Measurements from ENCODE around the gene ARMH2.
"Not testable (repeated sequence)": the region's sequence is repeated elsewhere in the genome, so short reads cannot be mapped to it uniquely, and the experiment has no call there.

ARMH2 gene

DNA sequence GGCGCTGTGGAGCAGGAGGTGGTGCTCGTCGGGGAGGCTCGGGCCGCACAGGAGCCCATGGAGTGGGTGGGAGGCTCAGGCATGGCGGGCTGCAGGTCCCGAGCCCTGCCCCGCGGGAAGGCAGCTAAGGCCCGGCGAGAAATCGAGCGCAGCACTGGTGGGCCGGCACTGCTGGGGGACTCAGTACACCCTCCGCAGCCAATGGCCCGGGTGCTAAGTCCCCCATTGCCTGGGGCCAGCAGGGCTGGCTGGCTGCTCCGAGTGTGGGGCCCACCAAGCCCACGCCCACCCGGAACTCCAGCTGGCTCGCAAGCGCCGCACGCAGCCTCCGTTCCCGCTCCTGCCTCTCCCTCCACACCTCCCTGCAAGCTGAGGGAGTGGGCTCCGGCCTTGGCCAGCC lies 32.7 kb downstream of the ARMH2 start:
- DNase-seq, result not testable (repeated sequence)

DNA sequence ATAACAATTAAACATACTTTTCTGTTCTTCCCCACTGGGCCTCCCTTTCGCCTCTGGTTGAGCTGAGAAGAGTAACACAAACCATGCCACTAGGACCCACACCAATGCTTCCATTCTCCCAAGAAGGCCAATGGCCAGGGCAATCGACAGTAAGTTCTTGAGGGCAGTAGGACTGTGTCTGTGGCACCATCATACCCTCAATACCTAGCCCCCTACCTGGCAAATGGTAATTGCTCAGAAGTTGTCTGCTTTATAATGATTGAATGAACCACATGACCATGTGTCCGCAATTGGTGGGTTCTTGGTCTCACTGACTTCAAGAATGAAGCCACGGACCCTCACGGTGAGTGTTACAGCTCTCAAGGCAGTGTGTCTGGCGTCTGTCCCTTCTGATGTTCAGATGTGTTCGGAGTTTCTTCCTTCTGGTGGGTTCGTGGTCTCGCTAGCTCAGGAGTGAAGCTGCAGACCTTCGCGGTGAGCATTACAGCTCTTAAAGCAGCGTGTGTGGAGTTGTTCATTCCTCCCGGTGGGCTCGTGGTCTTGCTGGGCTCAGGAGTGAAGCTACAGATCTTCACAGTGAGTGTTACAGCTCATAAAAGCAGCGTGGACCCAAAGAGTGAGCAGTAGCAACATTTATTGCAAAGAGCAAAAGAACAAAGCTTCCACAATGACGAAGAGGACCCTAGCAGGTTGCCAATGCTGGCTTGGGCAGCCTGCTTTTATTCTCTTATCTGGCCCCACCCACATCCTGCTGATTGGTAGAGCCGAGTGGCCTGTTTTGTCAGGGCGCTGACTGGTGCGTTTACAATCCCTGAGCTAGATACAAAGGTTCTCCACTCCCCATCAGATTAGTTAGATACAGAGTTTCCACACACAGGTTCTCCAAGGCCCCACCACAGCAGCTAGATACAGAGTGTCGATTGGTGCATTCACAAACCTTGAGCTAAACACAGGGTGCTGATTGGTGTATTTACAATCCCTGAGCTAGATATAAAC lies 33.6 kb downstream of the ARMH2 start:
- DNase-seq, result not testable (repeated sequence)

DNA sequence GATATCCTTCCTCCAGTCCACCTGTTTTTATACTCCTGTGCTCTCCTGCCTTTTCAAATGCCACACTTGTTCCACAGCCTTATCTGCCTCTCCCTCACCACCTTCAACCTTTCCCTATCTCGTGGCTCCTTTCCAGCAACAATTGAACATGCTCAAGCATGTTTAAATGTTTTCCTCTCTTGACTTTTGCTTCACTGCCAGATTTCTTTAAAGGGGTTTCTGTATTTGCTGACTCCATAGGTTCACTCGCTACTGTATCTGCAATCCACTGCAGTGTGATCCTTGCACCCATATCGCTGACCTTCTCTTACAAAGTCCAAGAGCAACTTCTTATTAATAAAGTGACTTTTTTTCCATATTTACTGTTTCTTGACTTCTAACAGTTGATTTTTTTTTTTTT lies 35.1 kb downstream of the ARMH2 start:
- DNase-seq, result no peak

DNA sequence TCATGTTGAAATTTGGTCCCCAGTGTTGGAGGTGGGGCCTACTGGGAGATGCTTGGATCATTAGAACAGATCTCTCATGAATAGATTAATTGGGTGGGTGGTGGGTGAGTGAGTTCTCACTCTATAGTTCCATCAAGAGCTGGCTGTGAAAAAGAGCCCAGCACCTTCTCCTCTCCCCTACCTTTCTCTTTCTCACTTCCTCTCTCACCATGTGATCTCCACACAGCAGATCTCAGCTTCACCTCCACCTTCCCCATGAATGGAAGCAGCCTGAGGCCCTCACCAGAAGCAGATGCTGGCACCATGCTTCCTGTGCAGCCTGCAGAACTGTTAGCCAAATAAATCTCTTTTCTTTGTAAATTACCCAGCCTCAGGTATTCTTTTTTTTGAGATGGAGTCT lies 36.9 kb downstream of the ARMH2 start:
- no peak for DNase-seq

DNA sequence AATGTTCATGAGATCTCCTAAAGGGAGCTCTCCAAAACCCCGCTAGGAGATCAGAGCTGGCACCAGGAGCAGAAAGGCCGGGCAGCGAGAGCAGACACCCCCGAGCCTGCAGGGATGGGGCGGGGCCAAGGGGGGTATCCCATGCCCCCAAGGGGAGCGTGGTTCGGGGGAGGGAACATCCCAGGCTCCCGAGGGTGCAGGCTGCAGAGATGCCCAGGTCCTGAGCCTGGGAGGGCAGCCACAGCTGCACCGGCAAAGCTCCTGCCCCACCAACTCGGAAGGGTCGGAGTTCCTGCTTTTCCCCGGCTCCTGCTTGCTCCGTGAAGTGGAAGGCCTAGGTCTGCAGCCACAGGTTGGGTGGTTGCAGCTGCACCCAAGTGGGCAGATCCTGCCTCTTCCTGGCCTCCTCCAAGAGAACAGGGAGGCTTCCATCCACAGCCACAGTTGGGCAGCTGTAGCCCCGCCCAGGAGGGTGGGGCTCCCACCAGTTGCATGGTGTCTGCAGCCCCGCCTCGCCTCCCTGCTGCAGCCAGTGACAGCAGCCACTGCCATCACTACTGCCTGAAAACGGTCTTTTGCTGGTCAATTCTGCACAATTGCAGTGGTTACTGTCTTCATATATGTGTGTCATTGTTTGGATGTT lies 37.4 kb downstream of the ARMH2 start:
- no peak for DNase-seq

DNA sequence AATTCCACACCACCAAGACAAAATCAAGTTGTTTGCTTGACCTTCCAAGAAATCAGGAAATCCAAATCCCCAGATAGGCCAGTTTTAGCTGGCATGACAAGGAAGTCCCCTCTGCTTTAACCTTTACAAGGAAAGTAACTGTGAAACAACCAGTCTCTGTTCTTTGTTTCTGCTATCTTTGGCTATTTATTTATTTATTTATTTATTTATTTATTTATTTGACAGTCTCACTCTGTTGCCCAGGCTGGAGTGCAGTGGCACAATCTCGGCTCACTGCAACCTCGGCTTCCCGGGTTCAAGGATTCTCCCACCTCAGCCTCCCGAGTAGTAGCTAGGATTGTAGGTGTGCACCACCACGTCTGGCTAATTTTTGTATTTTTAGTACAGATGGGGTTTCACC lies 38.5 kb downstream of the ARMH2 start:
- no peak for DNase-seq

DNA sequence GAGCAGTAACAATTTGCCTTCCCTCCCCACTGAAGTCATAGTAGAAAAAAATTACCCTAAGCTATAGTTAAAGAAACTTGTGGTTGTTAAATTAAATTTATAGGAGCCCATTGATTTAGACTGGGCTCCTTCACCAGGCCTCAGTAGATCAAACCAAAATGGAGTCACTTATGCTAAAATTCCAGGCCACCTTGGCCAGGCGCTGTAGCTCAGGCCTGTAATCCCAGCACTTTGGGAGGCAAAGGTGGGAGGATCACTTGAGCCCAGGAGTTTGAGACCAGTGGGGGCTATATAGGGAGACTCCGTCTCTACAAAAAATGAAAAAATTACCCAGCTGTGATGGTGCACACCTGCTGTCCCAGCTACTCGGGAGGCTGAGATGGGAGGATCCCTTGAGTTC lies 39.0 kb downstream of the ARMH2 start:
- DNase-seq, result no peak

DNA sequence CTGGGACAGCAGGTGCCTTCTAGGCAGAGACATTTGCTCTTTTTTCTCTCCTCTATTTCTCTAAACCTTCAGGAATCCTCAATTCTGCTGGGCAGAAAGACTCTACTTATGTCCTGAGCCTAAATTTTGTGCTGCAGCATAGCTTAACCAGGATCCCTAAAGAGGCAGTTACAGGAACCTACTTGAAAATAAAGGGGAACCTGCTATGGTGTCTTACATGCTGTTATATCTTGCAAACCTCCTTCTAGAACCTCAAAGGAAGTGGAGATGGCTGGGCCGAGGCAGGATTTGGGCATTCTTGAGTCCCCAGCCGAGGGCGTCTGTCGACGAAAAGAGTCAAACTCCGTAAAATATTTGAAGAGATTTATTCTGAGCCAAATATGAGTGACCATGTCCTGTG lies 41.1 kb downstream of the ARMH2 start:
- DNase-seq, result no peak

DNA sequence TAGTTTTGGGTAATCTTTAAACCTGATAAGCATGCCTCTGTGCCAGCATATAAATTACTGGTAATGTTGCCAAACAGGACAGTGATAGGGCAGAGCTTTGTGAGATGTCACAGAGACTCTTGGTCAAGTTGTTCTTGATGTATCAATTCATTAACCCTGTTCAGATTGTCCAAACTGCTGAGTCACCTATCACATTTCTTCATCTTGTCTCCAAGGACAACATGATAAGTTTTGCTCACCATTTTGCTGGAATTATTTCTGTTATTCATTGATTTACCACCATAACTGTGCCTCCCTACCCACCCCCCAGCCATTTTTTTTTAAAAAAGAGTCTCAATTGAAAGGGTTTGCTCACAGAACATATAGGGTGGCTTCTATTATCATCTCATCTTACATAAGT lies 43.4 kb downstream of the ARMH2 start:
- no peak for DNase-seq

DNA sequence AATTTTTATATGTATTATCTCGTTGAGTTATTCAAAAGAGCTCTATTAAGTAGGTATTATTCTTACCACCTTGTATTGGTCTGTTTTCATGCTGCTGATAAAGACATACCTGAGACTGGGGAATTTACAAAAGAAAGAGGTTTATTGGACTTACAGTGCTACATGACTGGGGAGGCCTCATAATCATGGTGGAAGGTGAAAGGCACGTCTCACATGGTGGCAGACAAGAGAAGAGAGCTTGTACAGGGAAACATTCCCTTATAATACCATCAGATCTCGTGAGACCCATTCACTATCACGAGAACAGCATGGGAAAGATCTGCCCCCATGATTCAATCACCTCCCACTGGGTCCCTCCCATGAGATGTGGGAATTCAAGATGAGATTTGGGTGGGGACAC lies 44.3 kb downstream of the ARMH2 start:
- not testable (repeated sequence) for DNase-seq

DNA sequence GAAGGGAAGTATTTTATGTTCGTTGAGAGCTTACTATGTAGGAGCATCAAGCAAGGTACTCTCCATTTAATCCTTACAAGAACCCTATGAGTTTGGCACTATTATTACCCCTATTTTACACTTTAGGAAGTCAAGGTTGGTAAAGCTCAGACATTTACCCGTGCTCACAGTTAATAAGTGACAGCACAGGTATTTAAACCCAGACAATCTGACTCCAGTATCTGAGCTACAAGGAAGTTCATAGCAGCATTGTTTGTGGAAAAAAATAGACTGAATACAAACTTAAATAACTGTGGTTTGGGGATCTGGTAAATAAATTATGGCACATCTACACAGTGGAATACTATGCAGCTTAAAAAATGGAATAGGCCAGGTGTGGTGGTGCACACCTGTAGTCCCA lies 45.2 kb downstream of the ARMH2 start:
- DNase-seq, result no peak

DNA sequence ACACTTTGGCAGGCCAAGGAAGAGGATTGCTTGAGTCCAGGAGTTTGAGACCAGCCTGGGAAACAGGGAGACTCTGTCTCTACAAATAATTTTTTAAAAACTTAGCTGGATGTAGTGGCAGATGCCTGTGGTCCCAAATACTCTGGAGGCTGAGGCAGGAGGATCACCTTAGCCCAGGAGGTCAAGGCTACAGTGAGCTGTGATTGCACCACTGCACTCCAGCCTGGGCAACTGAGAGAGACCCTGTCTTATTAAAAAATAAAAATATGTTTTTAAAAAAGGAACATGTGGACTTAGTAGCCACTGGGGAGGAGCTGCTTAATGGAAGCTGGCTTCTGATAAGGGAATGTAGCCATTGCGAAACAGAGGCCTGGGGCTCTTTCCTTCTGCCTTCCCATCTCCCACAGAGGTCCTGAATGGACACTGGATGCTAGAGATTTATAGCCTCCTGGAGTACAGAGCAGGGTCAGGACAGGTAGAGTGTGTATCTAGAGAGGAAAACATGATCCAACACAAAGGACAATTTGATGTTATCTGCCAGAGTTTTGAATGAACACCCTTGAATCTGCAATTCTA lies 45.7 kb downstream of the ARMH2 start:
- DNase-seq, result no peak

DNA sequence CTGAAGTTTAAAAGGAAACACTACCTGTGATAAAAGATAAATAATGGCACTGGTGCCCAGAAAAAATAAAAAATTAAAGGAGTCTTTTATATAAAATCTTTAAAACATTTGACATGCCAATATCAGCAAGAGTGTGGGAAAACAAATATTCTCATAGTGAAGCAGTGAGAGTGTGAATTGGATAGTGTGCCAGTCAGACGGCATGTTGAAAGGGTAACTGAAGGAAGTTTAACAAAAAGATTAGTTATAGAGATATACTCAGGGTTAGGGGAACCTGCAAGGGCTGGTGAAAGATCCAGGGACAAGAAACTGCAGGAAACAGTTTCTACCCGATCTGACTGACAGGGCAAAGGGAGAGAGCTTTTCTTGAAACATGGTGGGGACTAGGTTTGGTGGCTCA lies 46.2 kb downstream of the ARMH2 start:
- DNase-seq, result no peak

DNA sequence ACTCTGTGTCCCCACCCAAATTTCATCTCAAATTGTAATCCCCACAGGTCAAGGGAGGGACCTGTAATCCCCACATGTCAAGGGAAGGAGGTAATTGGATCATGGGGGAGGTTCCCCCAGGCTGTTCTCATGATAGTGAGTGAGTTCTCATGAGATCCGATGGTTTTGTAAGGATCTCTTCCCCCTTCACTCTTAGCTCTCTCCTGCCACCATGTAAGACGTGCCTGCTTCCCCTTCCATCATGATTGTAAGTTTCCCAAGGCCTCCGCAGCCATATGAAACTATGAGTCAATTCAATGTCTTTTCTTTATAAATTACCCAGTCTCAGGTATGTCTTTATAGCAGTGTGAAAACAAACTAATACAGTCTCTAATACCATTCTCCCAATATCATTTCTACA lies 47.8 kb downstream of the ARMH2 start:
- DNase-seq, result not testable (repeated sequence)

DNA sequence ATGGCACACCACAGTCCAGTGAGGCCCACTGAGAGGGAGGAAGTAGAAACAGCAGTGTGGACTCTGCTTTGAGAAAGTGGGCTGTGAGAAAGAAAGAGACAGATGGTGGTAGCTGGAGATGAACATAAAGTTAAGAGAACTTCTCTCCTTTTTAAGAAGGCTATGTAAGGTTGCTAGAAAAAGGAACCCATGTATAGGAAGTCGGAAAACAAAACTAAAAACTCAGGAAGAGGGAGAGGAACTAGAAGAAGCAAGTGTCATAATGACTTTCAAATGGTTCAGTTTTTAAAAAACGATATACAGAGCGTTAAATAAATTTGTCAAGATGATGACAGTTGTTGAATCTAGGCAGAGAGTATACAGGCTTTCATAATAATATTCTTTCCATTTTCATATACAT lies 49.4 kb downstream of the ARMH2 start:
- DNase-seq, result no peak

Measured in anterior cingulate cortex (tissue), 58 donors.